ENCODE measurements around the gene LMF1. TPM values are rescaled to one million over a fixed set of nuclear protein-coding genes. Genes with fewer than 3 reads are reported as not detected.
"Not testable (repeated sequence)": the region's sequence is repeated elsewhere in the genome, so short reads cannot be mapped to it uniquely, and the experiment has no call there.

Gene LMF1
- total RNA-seq, 1 donor from 2014 or later, result 19.6 TPM

DNA sequence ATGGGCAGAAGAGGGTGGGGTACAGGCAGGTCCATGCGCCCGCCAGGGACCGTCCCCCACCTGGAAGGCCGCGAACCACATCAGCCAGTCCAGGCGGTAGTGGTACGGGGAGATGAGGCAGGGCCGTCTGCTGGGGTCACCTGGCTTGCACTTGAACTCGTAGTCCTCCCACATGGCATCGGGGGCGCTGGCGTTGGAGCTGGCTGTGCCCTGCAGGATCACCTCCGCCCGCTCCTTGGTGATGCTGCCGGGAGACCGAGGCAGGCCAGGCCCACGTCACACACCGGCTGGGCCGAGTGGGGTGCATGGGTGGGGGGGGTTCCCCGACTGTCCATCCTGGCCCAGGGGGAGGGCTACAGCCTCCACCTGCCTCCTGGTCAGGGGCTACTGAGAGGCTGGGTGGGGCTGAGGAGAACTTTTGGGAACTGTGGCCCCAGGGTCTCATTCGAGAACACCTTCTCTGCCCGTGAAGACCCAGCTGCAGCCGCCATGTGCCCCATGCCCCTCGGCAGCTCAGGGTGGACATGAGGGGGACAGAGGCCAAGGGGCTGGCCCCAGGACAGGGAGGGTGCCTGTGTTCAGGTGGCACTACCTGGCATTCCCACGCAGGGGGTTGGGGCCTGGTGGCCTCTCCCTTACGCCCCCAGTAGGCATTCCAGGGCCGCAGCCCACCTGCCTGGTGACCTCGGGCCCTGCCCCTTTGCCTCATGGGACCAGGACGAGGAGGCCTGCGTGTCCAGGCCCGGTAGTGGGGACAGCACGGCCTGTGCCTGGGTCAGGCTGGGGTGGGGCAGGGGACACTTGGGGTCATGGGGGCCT lies 100.8 kb downstream of the LMF1 start:
- DNase-seq (ENCODE audit: low spot score), result no peak

DNA sequence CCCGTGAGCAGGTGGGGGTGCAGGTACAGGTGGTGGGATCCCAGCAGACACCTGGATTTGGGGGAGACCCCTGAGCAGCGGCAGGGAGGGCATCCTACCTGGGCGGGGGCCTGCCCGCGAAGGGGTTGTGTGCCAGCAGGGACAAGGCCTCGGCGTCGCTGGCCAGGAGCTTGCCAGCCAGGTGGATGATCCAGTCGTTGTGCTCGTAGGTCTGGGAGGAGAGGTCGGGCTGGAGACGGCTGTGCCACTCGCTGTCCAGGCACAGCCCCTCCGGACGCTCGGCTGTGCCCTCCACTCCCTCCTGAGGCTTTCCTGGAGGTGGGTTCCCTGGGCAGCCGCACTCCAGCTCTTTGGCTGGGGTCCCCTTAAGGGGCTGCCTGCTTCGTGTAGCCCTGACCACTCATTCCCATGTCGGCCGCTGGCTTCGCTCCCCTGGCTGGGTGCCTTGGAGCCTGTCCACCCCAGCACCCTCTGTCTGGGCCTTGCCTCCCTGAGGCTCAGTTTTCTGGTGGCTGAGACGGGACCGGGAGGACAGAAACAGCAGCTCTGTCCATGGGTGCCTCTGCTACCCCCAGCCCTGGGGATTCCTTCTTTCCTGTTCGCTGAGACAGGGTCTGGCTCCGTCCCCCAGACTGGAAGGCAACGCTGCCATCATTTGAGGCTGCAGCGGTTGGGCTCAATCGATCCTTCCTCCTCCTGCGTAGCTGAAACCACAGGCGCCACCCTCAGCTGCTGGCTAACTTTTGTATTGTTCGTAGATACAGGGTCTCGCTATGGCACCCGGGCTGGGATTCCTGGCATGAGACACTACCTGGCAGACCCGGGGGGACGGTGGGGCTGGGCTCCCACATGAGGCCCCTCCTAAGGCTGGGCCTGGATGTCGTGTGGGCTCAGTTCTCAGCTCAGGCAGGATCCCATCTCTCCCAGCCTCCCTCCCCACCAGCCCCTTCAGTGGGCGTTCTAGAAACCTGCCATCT lies 101.7 kb downstream of the LMF1 start:
- DNase-seq (ENCODE audit: low spot score), result no peak

DNA sequence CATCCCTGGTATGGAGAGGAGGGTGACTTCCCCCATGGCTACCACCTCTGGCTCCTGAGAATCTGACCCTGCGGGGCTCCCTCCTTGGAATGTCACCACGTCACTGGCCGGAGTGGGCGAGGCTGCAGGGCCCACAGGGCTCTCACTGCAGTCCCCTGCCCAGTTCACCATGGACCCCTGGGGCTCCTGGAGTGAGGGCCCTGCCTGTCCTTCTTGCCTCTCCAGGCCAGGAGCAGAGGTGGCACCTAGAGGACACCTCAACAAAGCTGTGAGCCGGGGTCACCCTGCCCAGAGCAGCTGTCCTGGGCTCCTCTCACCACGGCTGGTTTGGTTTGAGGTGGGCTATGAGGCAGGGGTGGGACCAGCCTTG lies 102.4 kb downstream of the LMF1 start:
- DNase-seq (ENCODE audit: low spot score), result no peak

DNA sequence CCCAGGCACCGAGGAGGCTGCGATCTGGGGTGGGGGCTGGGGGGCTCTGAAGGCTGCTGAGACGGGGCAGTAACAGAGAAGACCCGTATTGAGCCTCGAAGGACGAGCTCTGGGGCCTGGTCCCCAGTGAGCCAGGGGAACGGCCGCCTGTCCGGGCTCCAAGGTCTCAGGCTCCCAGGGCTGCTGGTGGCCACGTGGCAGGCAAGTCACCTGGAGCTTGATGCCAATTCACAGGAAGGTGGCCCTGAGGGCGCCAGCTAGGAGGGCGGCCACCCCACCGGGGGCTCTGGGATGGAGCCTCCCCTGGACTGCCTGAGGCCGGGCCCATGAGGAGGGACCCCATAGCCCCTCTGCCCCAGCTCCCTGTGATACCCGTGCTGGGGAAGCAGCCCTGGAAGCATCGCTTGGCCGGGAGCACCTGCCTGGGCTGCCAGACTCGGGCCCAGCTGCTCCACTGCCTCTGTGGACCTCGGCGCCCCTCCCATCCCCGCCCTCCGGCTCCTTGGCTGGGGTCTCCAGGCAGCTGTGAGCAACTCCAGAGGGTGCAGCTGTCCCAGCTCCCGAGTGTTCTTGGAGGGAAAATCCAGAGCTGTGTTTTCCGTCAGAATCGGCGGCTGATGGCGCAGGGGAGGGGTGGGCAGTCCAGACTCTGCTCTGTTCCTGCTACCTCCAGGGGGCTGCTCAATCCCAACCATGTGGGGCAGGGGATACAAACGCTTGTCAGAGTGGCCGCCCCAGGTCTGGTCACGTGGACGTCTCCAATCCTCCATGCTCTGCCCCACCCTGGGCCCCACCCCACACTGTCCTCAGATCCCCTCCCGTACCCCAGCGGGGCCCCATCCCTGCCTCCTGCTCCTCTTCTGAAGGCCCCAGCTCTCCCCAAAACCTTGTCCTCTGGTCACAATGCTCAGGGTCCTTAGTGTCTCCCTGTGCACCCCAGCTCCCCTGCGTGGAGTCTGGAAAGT lies 103.1 kb downstream of the LMF1 start:
- DNase-seq (ENCODE audit: low spot score), result no peak

DNA sequence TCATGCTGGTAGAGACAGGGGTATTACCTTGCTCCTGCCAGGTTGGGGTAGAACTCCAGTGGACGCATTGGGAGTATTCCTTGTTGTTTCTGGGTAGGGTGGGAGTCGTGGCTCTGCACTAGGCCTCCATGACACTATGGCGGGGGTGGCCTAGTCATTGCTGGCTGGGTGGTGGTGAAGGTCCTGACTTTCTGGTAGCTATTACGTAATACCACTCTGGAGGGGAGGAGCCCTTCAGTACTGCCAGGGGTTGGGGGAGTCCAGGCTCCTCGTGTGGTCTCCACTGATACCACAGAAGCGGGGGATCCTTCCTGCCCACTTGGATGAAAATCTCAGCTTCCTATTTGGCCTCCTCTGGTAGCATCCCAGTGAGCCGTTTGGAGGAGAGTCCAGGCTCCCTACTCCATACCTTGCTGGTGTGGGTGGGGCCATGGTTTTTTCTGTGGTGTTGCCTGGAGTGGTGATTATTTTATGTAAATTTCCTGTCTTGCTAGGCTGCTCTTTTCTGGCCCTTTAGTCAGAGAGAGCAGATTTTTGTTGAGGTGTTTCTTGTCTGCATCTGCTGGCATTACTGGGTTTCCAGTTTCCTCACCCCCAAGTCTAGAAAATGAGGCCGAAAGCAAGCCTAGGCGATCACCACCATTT lies 104.4 kb downstream of the LMF1 start:
- DNase-seq (ENCODE audit: low spot score), result no peak

DNA sequence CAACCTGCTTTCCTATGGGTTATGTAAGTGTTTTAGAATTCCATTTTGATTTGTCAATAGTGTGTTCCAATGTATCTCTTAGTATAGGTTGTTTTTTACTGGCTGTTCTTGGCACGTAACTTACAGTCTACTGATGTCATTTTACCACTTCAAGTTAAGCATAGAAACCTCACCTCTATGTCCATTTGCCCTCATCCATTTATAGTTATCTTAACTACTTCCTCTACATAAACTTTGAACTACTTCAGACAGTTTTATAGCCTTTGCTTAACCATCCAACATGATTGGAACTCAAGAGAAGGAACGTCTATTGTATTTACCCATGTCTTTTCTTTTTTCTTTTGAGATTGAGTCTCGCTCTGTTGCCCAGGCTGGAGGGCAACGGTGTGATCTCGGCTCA lies 105.8 kb downstream of the LMF1 start:
- no peak for DNase-seq (ENCODE audit: low spot score)

DNA sequence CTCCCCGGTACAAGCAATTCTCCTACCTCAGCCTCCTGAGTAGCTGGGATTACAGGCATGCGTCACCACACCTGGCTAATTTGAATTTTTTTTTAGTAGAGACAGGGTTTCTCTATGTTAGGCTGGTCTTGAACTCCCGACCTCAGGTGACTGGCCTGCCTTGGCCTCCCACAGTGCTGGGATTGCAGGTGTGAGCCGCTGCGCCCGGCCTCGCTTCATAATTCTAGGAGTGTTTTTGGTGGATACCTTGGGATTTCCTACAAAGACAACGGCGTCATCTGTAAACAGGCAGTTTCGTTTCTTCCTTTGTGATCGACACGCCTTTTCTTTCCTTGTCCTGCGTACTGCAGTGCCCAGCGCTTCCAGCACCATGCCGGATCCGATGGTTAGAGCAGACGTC lies 109.3 kb downstream of the LMF1 start:
- DNase-seq (ENCODE audit: low spot score), result no peak

DNA sequence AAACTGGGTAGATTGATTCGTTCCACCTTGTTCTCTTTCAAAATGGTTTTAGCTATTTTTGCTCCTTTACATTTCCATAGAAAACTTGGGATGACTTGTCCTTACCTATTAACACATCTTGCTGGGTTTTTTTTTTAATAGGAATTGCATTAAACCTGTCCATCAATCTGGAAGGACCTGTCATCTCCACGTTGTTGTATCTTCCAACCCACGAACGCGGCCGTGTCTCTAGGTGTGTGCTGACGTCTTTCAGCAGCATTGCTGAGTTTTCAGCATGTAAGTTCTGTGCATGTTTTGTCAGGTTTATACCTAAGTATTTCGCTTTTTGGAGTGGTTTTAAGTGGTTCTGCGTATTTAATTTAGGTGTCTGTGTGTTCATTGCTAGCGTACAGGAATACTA lies 109.9 kb downstream of the LMF1 start:
- no peak for DNase-seq (ENCODE audit: low spot score)

DNA sequence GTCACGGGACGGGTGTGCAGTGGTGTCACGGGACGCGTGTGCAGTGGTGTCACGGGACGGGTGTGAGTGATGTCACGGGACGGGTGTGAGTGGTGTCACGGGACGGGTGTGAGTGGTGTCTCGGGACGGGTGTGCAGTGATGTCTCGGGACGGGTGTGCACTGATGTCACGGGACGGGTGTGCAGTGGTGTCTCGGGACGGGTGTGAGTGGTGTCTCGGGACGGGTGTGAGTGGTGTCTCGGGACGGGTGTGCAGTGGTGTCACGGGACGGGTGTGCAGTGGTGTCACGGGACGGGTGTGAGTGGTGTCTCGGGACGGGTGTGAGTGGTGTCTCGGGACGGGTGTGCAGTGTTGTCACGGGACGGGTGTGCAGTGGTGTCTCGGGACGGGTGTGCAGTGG lies 111.8 kb downstream of the LMF1 start:
- not testable (repeated sequence) for DNase-seq (ENCODE audit: low spot score)

DNA sequence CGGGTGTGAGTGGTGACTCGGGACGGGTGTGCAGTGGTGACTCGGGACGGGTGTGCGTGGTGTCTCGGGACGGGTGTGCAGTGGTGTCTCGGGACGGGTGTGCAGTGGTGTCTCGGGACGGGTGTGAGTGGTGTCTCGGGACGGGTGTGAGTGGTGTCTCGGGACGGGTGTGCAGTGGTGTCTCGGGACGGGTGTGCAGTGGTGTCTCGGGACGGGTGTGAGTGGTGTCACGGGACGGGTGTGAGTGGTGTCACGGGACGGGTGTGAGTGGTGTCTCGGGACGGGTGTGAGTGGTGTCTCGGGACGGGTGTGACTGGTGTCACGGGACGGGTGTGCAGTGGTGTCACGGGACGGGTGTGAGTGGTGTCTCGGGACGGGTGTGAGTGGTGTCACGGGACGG lies 112.3 kb downstream of the LMF1 start:
- DNase-seq (ENCODE audit: low spot score), result not testable (repeated sequence)

DNA sequence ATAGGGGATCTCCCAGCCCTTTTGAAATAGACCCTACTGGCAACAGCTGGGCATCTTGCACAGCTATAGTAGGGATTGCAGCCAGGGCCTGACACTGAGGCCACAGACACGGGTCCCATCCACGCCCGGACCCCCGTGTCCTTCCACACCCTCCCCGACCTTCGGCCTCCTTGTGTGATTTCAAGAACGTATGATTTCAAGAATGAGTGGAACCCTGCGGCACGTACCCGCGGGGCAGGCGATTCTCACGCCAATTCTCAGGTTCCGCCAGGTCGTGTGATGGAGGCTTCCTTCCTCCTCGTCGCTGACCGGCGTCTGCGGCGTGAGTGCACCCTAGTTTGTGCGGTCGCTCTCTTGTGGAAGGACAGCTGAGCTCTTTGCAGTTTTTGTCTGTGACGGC lies 114.0 kb downstream of the LMF1 start:
- no peak for DNase-seq (ENCODE audit: low spot score)

DNA sequence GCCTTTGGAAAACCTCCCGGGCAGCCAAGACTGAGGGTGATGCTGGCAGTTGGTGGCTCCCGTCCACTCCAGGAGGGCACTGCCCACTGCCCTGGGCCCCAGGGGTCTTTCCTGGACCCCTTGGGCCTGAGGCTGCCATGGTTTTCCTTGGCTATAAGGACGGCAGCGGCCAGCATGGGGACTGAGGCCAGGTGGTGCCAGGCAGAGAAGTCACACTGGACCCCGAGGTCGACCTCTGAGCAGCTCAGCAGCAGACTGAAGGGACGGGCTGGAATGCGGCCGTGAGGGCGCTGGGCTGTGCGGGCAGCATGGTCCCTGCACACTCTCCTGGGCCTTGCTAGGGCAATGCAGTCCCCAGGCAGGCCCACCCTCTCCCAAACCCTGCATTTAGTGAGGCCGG lies 114.7 kb downstream of the LMF1 start:
- no peak for DNase-seq (ENCODE audit: low spot score)

DNA sequence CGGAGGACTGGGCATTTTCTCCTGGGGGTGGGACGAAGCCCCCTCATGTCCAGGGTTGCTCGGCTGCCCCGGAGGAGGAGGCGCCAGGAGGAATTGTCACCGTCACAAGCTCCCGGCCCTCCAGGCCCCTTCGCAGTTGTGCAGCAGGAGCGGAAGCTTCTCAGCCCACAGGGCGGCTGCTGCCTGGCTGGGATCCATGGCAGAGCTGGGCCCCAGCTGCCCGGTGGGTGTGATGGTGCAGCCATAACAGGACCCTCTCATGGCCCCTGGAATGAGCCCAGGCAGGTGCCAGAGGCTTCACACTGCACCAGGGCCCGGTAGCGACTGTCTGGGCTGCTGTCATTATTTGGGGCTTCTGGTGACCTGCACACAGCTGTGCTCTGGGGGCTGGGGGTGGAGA lies 115.3 kb downstream of the LMF1 start:
- DNase-seq (ENCODE audit: low spot score), result no peak

DNA sequence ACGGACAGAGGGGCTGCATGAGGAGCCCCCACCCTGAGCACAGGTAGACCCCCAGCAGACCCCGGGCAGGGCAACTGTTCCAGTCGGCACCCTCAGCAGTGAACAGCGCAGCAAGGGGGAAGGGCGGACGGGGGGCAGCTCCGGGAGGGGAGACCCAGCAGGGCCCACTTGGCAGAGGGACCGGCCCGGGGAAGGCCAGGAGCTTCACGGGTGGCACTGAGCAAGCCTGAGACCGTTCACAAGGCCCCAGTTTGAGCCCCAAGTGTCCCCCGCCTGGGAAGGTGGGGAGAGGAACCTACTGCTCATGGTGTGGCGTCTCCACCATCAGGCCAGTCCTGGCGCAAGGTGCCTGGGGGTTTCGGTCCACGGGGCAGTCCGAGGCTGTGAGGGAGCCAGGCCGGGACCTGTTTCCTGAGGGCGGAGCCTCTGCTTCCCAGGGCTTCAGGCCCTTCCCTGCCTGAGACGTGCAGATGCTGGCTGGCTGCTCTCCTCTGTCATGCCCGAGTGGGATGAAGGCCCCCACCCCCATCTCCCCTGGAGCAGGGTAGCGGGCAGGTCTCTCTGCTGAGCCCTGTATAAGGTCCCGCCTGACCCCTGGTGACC lies 115.9 kb downstream of the LMF1 start:
- no peak for DNase-seq (ENCODE audit: low spot score)

DNA sequence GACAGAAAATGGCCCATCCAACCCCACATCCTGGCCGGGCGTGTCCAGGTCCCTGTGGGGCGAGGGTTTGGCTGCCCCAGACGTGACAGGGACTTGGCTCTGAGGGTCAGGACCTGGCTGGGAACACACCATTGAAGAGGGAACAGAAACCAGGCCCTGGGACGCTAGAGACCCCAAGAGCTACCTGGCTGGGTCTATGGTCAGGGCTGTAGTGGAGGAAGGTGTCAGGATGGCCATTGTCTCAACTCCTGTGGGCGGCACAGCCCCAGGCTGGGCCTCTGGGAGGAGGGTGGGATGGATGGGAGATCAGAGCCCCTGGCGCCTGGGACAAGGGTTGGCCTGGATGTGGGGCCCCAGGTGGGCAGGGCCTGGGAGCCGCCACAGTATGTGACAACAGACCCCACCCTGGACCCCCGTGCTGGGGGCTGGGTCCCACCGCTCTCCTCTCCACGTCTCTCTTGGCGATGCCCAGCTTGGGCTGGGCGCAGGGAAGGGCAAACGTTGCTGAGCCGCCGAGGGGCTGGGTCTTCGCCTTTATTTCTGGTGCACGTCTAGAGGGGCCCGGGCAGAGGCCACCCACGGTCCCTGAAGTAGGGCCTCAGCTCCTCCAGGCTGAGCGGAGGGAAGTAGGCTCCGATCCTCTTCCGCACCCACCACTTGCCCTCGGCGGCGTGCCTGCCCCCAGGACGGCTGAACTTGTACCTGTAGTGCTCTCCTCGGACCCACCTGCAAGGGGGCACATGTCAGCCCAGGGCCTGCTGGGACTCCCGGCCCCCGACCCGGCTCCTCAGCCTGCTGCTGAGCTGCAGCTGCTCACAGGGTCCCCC lies 116.6 kb downstream of the LMF1 start:
- DNase-seq (ENCODE audit: low spot score), result no peak

DNA sequence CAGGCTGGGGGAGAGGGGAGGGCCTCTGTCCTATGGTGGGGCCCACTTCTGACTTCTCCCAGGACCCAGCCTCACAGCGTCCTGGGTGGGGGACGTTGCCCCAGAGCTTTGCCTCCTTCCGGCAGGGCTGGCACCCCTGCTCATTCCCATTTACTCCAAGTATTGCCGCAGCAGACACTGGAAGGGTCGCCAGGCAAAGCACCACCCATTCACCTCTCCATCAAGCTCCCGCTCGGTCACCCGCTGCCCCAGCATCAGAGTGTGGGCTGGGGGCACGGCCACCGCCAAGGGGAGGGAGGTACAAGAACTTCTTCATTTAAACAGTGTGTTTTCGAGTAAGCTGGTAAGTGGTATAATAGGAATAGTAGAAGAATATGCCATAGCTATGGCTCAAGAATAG lies 117.5 kb downstream of the LMF1 start:
- no peak for DNase-seq (ENCODE audit: low spot score)

DNA sequence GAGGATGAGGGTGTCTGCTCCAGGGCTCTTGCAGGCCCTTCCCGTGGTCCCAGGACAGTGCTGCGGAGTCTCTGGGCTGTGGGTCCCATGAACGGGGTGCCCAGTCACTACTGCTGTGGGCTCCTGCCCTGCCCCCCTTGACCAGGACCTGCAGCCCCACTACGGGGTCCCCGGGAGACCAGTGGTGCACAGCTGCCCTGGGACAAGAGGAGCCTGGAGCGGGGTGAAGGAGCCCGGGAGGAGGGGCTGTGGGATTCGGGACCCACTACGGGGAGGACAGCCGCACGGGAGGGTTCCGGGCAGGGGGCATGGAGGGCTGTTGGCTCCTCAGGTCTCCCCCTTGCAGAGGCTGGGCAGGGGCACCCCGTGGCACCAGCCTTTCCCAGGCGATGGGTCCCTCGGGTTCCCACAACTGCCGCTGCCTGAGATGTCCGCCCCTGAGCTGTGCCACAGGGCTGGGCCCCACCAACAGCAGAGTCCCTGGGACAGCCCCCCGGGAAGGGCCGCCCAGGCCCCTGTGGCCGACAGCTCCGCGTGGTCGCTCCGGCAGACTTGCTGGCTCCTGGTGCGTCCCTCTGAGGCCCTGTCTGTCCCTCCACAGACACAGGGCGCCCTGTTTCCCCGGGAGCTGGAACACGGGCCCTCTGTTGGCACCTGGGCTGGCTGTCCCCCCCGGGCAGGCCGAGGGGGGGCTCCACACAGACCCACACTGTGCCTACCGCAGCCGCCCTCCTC lies 118.2 kb downstream of the LMF1 start:
- no peak for DNase-seq (ENCODE audit: low spot score)

DNA sequence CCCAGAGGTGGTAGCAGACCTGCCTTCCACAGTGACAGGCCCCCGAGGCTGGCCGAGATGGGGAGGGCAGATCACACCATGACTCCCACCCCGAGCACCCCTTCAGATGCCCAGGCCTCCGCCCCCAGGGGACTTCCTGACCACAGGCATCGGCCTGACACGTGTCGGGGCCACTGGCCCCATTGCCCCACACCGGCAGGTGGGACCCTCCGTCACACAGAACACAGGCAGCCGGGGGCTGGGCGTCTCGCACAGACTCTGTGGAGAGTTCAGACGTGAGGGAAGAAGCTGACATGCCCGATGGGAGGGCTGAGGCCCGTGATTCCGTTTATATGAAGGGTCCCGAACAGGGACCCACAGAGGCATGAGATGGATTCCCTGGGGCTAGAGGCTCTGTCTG lies 118.9 kb downstream of the LMF1 start:
- no peak for DNase-seq (ENCODE audit: low spot score)

DNA sequence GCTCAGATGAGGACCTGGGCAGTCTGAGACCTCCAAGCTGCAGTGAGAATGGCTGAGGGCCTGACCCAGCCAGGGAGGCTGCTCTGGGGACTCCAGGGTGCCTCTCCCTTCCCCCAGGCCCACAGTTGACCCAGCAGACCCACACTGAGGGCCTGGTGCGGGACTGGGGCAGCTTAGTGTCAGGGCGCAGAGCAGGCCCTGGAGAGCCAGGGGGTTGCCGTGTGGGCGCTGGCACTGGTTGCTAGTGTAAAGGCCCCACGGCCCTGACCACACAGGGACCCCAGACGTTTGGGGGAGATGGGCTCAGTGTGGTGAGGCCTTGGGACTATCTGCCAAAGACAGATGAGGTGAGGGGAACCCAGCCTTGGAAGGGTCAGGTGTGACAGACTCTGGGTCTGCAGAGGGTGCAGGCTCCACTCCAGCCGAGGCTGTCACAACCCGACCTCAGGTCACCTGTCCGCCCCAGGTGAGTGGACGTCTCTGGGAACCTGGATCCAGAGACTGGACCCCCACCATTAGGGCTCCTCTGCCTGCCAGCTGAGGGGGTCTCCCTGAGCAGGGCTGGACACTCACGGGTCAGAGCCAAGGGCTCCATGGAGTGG lies 119.5 kb downstream of the LMF1 start:
- no peak for DNase-seq (ENCODE audit: low spot score)
